Right kidney (tissue), 1 donor: ENCODE measurements around the gene VAV1.
"Not testable (repeated sequence)": the region's sequence is repeated elsewhere in the genome, so short reads cannot be mapped to it uniquely, and the experiment has no call there.

Experiments used
- DNase-seq: peaks from one replicate; pipeline ENCODE4 v3.0.0-alpha.2; 2016

VAV1 gene

DNA sequence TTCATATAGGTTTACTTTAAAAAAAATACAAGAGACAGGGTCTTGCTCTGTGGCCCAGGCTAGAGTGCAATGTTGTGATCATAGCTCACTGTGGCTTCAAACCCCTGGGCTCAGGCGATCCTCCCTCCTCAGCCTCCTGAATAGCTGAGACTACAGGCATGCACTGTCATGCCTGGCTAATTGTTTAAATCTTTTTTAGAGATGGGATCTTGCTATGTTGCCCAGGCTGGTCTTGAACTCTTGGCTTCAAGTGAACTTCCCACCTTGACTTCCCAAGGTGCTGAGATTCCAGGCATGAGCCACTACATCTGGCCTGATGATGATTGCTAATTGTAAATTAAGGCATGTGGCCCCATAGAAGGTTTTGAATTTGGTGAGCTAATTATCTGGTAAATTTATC, 79.5 kb downstream of the VAV1 start:
- DNase-seq = no peak

DNA sequence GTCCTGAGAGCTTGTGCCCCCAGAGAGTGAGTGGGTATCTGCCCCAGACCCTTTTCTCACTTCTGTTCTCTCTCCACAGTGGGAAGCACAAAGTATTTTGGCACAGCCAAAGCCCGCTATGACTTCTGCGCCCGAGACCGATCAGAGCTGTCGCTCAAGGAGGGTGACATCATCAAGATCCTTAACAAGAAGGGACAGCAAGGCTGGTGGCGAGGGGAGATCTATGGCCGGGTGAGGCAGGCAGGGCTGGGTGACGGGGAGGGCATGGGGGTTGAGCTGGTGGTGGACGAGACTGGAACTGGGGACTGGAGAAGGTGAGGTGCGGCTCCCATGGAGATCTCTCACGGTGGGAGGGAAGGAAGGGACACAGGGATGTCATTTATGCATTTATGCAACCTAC, 81.4 kb downstream of the VAV1 start:
- DNase-seq = no peak

DNA sequence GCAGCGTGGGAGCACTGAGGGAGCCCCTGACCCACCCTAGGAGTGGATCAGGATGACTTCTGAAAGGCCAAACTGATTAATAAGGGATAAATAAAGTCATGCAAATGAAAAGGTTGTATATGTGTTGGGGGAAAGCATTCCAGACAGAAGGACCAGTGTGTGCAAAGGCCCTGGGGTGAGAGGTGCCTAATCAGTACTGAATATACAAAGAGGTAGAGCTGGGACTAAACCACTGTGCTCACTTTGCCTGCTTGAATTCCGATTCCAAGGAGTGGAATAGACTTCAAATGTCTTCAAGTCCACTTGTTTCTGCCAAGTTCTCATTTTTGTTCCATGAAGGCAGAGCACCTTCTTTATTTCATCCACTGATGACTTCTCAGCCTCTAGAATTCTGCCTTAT, 82.2 kb downstream of the VAV1 start:
- DNase-seq = no peak

DNA sequence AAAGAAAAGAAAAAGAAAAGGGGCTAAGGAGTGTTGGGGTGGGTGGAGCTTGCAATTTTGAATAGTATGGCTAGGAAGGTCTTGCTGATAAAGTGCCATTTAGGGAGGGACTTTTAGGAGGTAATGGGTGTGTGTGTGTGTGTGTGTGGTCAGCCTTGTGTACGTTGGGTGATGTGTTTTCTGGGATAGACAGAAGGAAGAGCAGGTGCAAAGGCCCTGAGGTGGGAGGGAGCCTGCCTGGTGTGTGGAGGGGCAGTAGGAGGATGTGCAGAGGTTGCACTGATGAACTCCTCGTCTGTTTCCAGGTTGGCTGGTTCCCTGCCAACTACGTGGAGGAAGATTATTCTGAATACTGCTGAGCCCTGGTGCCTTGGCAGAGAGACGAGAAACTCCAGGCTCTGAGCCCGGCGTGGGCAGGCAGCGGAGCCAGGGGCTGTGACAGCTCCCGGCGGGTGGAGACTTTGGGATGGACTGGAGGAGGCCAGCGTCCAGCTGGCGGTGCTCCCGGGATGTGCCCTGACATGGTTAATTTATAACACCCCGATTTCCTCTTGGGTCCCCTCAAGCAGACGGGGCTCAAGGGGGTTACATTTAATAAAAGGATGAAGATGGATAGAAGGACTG, 84.4 kb downstream of the VAV1 start:
- no peak for DNase-seq

DNA sequence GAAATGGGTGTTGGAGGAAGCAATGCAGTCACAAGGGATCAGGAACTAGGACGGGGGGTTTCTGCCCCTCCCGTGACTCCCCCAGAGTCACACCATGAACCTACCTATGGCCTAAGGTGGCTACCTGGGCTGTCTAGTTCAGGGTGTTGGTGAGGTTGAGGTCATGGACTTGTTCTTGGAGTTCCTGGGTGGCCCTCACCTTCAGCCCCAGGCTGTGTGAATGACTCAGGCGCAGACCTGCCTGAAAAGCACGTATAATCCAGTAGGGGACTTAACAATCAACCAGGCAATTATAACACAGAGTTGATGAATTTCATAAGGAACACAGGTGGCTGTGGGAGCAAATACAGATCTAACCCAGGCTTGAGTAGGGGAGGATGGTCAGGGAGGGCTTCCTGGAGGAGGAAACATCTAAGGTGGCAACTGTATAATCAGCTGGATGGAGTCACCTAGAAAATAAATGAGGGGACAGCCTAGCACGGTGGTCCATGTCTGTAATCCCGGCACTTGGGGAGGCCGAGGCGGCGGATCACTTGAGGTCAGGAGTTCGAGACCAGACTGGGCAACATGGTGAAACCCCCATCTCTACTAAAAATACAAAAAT, 89.3 kb downstream of the VAV1 start:
- no peak for DNase-seq

DNA sequence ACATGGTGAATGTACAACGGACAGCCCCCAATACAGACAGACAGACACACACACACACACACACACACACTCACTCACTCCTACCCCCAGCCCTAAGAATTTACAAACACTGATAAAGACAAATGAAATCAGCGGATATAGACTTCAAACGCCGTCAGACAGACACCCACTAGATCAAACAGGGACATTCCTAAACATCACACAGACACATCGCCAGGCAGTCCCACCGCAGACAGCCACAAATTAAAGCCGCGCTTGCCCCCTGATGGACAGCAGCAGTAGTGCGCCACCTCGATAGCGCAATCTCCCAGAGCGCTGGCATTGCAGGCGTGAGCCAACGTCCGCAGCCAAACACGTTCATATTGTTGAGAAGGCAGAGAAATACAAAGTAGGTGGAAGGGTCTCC, 90.2 kb downstream of the VAV1 start:
- peak; percentile 73 for DNase-seq

DNA sequence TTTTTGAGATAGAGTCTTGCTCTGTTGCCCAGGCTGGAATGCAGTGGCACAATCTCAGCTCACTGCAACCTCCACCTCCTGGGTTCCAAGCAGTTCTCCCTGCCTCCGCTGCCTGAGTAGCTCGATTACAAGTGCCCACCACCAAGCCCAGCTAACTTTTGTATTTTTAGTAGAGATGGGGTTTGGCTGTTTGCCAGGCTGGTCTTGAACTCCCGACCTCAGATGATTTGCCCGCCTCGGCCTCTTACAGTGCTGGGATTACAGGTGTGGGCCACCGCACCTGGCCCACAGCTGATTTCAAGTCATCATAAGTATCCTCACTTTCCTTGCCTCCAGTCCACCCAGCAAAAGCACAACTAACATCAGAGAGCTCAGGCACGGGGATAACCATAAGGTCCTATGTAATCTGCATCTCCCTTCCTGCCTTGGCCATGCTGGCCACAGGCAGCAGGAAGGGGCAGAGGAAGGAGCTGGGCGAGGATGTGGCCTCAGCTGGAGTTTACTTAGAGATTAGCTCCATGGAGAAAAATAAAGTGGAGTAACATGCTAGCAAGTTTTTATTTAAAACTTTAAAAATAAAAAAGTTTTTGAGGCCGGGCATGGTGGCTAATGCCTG, 91.9 kb downstream of the VAV1 start:
- no peak for DNase-seq

DNA sequence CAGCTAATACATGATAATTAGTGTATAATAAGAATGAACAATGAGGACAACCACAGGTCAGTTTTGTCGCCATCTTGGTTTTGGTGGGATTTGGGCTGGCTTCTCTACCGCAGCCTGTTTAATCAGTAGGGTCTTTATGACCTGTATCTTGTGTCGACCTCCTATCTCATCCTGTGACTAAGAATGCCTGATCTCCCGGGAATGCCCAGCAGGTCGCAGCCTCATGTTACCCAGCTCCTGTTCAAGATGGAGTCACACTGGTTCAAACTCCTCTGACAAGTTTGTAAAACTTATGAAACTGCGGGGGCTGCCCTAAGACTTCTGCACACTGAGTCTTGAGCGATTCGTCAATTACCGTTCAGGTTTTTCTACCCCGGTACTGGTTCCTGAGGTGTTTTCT, 93.3 kb downstream of the VAV1 start:
- DNase-seq = no peak

DNA sequence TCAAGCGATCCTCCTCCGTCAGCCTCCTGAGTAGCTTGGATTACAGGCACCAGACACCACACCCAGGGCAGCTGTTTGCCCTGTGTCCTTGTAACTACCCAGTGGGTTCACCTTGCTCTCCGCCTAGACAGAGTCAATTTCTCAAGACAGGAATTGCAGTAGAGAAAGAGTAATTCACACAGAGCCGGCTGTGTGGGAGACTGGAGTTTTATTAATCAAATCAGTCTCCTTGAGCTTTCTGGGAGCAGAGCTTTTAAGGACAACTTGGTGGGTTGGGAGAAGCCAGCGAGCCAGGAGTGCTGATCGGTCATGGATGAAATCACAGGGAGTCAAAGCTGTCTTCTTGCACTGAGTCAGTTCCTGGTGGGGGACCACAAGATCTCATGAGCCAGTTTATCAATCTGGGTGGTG, 94.2 kb downstream of the VAV1 start:
- DNase-seq = no peak

DNA sequence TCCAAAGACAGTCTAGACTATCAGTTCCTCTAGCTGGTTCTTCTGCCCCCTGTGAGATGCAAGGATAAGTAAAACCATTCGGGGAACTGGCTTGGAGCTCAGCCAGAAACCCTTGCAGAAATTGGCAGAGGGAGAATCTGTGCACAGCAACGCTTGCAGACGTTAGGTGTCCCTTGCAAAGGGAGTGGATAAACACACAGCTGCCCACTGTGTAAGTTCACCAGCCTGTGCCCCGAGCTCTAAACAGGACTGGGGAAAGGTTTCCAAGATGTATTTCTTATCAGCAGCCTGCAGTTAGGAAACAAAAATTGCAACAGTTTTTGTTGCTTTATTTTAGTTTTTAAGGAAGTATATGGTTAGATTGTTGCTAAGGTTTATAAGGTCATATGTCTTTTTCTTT, 95.8 kb downstream of the VAV1 start:
- no peak for DNase-seq

DNA sequence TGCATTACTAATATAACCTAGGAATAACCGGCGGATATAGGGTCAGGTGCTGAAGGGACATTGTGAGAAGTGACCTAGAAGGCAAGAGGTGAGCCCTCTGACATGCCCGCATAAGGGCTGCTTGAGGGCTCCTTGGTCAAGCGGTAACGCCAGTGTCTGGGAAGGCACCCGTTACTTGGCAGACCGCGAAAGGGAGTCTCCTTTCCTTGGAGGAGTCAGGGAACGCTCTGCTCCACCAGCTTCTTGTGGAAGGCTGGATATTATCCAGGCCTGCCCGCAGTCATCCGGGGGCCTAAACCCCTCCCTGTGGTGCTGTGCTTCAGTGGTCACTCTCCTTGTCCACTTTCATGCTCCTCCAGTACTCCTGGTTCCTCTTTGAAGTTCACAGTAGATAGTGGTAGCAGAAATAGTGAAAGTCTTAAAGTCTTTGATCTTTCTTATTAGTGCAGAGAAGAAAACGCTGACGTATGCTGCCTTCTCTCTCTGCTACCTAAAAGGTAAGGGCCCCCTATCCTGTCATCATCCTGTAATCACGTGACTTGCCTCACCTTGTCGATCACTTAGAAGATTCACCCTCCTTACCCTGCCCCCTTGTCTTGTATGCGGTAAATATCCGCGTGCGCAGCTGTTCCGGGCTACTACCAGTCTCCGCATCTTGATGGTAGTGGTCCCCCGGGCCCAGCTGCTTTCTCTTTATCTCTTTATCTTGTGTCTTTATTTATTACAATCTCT, 96.8 kb downstream of the VAV1 start:
- not testable (repeated sequence) for DNase-seq

DNA sequence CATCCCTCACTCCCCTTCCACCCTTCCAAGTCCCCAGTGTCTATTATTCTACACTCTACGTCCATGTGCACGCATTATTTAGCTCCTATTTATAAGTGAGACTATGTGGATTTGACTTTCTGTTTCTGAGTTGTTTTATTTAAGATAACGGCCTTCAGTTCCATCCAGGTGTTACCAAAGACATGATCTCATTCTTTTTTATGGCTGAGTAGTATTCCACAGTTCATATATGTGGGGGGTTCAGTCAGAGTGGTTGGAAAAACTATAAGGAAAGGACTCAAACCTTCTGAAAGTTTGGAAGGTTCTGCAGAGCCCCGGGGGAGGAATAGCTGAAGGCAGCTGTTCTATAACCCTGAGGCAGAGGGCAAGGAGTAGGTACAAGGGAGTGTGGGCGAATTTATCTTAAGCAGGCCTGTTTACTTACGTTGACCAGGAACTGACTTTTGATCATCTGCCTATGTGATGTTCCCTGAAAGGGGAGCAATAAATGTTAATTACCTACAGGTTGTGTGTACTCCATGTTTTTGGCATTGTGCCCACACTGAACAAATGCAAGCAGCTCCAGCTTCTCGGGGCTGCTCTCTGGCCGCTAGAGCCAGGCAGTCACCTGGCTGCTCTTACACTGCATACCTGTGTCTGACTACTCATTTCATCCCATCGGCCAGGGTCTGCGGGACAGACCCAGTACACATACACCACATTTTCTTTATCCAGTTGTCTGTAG, 101.4 kb downstream of the VAV1 start:
- DNase-seq = no peak

DNA sequence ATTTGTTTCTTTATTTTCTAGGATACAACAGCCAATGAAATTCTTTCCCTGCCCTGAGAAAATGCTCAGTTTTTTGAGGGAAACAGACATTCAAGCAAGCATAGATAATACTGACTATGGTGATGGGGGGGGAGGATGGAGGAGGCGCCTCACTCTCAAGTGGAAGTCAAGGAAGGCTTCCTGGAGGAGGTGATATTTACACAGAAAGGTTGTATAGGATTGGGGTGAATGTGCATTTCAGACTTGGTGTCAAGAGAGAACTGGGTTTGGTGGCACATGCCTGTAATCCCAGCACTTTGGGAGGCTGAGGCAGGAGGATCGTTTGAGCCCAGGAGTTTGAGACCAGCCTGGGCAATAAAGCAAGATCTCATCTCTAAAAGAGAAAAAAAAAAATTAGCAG, 102.7 kb downstream of the VAV1 start:
- no peak for DNase-seq

DNA sequence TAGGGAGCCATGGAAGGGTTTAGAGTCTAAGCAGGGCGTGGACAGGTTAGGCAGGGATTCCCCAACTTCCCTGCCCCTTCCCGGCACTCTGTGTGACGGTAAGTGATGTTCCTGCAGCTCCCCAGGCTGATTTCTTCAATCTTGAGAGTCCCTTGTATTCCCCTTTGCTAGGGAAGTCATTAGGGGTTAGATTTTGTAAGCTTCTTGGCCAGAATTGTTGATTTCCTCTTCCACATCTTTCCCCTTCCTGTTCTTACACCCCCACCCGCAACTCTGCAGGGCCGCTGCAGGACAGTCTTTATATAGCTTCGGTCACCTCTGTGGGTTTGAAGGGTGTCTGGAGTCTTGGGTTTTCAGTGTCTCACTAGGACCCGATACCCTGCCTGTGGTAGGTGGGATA, 104.2 kb downstream of the VAV1 start:
- no peak for DNase-seq

DNA sequence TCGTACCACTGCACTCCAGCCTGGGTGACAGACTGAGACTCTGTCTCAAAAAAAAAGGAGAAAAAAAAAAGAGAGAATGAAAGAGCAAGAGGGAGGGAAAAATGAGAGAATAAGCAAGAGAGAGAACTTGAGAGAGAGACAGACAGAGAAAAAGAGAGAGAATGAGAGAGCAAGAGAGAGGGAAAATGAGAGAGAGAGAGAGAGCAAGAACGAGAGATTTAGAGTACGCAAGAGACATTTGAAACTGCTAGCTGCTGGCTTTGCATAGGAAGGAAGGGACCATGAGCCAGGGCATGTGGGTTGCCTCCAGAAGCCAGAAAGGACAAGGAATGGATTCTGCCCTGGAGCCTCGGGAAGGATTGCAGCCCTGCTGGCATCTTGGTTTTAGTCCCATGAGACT, 105.3 kb downstream of the VAV1 start:
- no peak for DNase-seq

DNA sequence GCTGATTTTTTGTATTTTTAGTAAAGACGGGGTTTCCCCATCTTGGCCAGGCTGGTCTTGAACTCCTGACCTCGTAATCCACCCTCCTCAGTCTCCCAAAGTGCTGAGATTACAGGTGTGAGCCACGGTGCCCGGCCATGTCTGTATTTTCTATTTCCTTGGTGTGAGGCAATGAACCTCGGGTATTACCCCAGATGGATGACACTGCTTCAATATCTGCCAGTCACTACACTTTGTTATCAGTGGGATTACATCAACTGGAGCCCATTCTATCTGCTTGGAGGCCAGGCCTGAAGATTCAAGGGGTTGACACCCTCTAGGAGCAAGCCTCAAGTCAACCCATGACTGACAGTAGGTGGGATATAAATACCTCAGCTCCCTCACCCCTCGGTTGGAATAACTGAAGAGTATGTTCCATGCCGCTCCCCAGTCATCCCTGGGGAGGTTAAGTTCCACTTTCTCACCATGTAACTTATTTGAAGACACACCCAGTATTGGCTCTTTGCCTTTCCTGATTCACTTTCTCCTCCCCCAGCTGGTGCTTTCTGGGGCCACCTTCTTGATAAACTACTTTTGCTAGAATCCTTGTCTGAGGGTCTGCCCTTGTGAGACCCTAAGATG, 113.9 kb downstream of the VAV1 start:
- DNase-seq = no peak

DNA sequence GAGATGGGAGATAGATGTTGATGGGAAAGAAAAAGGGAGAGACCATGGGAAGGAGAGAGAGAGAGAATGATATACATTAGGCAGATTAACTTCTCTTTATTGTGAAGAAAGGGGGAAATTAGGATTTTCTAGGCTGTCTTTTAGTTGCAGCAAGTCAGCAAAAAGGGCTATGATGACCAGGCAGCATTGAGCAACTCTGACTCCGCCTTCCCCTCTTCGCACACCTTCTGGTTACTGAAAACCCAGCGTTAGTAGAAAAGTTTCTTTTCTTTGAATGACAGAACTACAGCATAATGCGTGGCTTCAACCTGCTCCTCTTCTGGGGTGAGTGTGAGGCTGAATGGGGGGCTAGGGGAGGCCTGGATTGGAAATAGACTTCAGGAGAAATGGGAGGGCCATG, 114.8 kb downstream of the VAV1 start, which contains the start of gene ADGRE1:
Gene ADGRE1, plus strand, starts transcription at position 264 of the 400 bp plus-strand sequence. Its CDS starts 30 bp downstream, at position 294.
- DNase-seq = no peak

DNA sequence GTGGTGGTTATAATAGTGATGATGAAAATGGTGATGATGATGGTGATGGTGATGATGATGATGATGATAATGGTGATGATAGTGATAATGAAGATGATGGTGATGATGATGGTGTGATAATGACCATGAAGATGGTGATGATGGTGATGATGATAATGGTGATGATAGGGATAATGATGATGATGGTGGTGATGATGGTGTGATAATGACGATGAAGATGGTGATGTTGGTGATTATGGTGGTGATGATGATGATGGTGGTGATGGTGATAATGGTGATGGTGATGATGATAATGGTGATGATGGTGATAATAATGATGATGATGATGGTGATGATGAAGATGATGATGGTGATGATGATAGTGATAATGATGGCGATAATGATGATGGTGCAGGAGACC, 116.5 kb downstream of the VAV1 start:
- DNase-seq = no peak

DNA sequence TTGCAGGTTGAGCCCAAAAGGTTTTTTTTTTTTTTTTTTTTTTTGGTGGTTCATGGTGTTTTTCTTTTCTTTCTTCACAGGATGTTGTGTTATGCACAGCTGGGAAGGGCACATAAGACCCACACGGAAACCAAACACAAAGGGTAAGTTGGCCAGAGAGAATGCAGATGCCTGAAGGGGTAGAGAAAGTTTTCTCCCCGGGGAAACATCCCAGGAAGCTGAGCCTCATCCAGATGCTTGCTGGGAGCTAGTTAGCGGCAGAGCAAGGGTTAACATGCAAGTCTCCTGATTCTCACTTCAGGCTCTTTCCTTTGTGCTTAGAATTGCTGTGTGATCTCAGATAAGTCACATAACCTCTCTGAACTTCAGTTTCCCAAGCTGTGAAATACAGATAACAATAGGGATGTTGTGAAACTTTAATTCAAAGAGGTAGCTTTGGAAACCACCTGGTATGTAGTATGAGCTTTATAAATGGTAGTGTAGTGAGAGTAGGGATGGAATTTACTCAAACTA, 117.9 kb downstream of the VAV1 start:
- DNase-seq = no peak

DNA sequence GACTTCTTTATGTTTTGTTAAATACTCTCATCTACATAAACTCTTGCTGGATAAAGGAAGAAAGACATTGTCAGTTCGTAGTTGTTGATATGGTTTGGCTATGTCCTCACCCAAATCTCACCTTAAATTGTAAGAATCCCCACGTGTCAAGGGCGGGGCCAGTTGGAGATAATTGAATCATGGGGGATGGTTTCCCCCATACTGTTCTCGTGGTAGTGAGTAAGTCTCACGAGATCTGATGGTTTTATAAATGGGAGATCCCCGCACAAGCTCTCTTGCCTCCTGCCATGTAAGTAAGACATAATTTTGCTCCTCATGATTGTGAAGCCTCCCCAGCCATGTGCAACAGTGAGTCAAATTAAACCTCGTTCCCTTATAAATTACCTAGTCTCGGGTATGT, 118.4 kb downstream of the VAV1 start:
- DNase-seq = no peak

DNA sequence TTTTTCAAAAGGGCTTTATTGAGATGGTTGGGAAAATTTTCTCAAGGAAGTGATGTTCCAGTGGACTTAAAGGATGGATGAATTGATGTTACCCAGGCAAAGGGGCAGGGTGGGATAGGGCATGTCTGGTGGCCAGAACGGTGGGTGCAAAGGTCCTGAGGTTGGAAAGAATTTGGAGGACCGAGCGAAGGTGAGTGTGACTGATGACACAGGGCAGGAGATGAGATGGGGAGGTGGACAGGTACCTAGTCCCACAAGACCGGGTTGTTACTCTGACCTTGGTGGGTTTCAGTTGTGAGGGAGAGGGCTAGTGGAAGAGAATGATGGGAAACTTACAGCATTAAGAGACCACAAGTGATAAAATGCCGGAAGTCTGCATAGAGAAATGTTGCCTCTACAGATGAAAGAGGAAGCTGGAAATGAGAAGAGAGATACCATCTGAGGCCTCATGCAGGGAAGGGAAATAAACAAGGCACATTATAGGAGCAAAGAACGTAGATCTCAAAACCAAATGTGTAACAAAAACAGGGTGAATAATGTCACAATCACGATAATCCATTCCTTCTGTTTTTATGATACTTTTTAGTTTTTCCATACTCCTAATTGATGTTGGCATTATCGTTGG, 119.4 kb downstream of the VAV1 start:
- no peak for DNase-seq

DNA sequence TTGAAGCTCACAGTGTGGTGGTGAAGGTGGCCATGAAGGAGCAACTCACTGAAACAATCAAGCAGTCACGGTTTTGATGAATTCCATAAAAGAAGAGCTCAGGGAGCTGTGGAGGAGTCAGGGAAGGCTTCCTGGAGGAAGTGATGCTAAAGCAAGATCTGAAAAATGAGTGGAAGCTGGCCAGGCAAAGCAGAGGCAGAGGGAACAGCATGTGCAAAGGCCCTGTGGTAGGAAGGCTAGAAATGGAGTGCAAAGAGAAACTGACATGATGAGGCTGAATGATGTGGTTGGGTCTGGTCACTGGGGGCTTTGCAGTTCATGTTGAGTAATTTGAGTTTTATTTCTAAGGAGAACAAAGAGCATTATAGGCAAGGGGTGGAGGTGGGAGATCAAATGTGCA, 121.8 kb downstream of the VAV1 start:
- DNase-seq = no peak
